ENCODE results near the gene MBLAC2. TPM values are rescaled to one million over a fixed set of nuclear protein-coding genes. Genes with fewer than 3 reads are reported as not detected.

Gene MBLAC2
- polyA plus RNA-seq, 1 donor (not counting 4 experiments of a cell fraction or from before 2014, with no cell fraction given): 4.6 TPM

DNA sequence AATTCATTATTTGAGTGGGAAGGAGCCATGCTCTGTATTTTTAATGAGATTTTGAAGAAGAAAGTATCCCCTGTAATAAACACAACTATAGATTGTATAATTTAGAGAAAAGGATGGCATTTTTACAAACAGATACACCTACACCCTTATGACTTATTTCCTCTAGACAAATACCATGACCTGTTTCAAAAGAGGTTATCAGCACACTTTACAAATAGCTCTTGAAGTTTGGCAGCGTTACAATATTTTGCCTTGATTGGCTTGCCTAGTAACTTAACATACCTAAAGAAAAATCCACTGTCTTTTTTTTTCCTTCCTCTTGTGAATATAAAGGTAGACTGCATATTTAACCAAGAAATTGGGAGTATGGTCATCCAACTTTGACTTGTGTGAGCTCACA, 36.5 kb downstream of the MBLAC2 start:
- H3K79me2 ChIP-seq (ENCODE audit: control insufficient read depth, insufficient read depth, low read length): no peaks in the 10 kb centered on the region
- no peak overlapping the region for H3K27ac ChIP-seq (ENCODE audit: control insufficient read depth, insufficient read depth, low read length)
- no peaks in the 10 kb centered on the region for H3K36me3 ChIP-seq (ENCODE audit: control insufficient read depth in 2 of 2, extremely low read depth in 1 of 2, insufficient read depth in 2 of 2, low read length in 2 of 2)
- dilution Hi-C loops (cut with MboI; ENCODE audit: extremely low pct_ligation_motif_present, low sequenced_read_pairs): no loop called here
- no peaks in the 10 kb centered on the region for H3K27me3 ChIP-seq (ENCODE audit: control insufficient read depth, extremely low read depth, insufficient read depth, low read length)
- no peaks in the 10 kb centered on the region for H3K9me1 ChIP-seq (ENCODE audit: control insufficient read depth, extremely low read depth, insufficient read depth, low read length)
- no peak overlapping the region for H2AFZ ChIP-seq (ENCODE audit: control insufficient read depth, low read length)
- H3K4me2 ChIP-seq (ENCODE audit: control insufficient read depth, extremely low read depth, insufficient read depth, low read depth, low read length): no peak overlapping the region
- DNase-seq (ENCODE audit: low read depth, low spot score) (no peak), FAIRE-seq (no peak)
- no peaks in the 10 kb centered on the region for H3K9me3 ChIP-seq (ENCODE audit: control insufficient read depth, low read depth, low read length)
- TF ChIP-seq CTCF (optimal IDR thresholded peaks at IDR 0.05 in 1 of 3, IDR thresholded peaks at IDR 0.05 in 1 of 3, conservative IDR thresholded peaks at IDR 0.05 in 1 of 3; ENCODE audit: extremely low read depth in 1 of 3, insufficient read depth in 2 of 3, low read length in 3 of 3) (no peak), EZH2 (IDR thresholded peaks at IDR 0.05; ENCODE audit: low read length) (no peak)
- no peak overlapping the region for H3K9ac ChIP-seq (ENCODE audit: control insufficient read depth, extremely low read depth, insufficient read depth, low read length)
- no peaks in the 10 kb centered on the region for H4K20me1 ChIP-seq (ENCODE audit: control insufficient read depth, extremely low read depth, insufficient read depth, low read length)
- no peaks in the 10 kb centered on the region for H3K4me1 ChIP-seq (ENCODE audit: control insufficient read depth, extremely low read depth, insufficient read depth, low read length)
- no peak overlapping the region for H3K4me3 ChIP-seq (ENCODE audit: control insufficient read depth in 2 of 3, extremely low read depth in 1 of 3, insufficient read depth in 2 of 3, low read depth in 1 of 3, low read length in 3 of 3)

DNA sequence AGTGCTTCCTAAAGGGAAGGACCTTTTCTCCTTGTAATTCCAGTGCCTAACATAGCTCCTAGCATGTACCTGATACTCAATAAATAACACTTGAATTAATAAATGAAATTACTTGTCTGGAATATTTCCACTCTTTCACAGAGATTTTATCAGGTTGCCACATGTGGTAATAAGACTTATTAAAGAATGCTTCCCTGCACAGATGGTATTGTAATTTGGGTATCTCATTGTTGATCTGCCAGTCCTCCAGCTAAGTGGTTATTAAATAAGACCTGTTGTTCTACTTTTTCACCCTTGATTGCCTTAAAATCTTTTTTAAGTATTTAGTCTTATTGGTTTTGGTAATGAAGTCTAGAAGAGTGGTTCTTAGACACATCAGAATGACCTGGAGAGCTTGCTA, 36.9 kb downstream of the MBLAC2 start:
- FAIRE-seq (no peak), DNase-seq (ENCODE audit: low read depth, low spot score) (no peak)
- Histone ChIP-seq H3K9me1 (ENCODE audit: control insufficient read depth, extremely low read depth, insufficient read depth, low read length) (no peaks in the 10 kb centered on the region), H3K27me3 (ENCODE audit: control insufficient read depth, extremely low read depth, insufficient read depth, low read length) (no peaks in the 10 kb centered on the region), H3K4me3 (ENCODE audit: control insufficient read depth in 2 of 3, extremely low read depth in 1 of 3, insufficient read depth in 2 of 3, low read depth in 1 of 3, low read length in 3 of 3) (no peak overlapping the region), H3K4me1 (ENCODE audit: control insufficient read depth, extremely low read depth, insufficient read depth, low read length) (no peaks in the 10 kb centered on the region), H4K20me1 (ENCODE audit: control insufficient read depth, extremely low read depth, insufficient read depth, low read length) (no peaks in the 10 kb centered on the region), H3K79me2 (ENCODE audit: control insufficient read depth, insufficient read depth, low read length) (no peaks in the 10 kb centered on the region), H3K27ac (ENCODE audit: control insufficient read depth, insufficient read depth, low read length) (no peak overlapping the region), H3K9me3 (ENCODE audit: control insufficient read depth, low read depth, low read length) (no peaks in the 10 kb centered on the region), H3K36me3 (ENCODE audit: control insufficient read depth in 2 of 2, extremely low read depth in 1 of 2, insufficient read depth in 2 of 2, low read length in 2 of 2) (no peaks in the 10 kb centered on the region), H3K4me2 (ENCODE audit: control insufficient read depth, extremely low read depth, insufficient read depth, low read depth, low read length) (no peak overlapping the region), H2AFZ (ENCODE audit: control insufficient read depth, low read length) (no peak overlapping the region), H3K9ac (ENCODE audit: control insufficient read depth, extremely low read depth, insufficient read depth, low read length) (no peak overlapping the region)
- dilution Hi-C loops (cut with MboI; ENCODE audit: extremely low pct_ligation_motif_present, low sequenced_read_pairs): no loop called here
- TF ChIP-seq CTCF (optimal IDR thresholded peaks at IDR 0.05 in 1 of 3, IDR thresholded peaks at IDR 0.05 in 1 of 3, conservative IDR thresholded peaks at IDR 0.05 in 1 of 3; ENCODE audit: extremely low read depth in 1 of 3, insufficient read depth in 2 of 3, low read length in 3 of 3) (no peak), EZH2 (IDR thresholded peaks at IDR 0.05; ENCODE audit: low read length) (no peak)
